ENCODE data around the gene FAM187B.

DNA sequence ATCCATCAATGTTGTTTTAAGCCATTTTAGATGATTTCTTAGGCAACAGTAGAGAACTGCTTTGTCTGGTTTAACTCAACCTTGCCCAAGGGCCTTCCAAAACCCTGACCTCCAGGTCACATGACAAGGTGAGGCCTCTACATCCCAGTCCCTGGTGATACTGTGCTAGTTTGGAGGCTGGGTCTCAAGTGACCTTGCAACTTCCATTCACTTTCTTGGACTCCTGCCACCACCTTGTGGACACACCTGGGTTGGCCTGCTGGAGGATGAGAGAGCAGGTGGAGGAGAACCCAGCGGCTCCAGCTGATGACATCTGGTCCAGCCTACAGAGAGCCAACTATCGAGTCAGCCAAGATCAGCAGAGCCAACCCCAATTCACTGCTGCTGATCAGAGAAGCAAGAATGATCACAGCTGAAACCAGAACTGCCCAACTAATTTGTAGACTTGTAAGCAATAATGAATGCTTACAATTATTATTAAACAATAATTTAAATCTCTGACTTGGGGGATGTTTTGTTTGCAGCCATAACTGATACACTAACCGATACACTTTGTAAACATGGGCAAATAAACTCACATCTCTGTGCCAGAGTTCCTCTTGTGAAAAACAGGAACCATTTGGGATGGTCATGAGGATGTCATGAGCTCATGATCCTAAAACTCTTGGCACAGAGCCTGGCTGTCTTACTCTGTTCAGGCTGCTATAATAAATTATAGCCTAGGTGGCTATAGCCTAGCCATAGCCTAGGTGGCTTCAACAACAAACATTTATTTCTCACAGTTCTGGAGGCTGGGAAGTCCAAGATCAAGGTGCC is 11.5 kb downstream of the FAM187B start:
- TF ChIP-seq ARNT (IDR thresholded peaks at IDR 0.05) (no peak), LEF1 (IDR thresholded peaks at IDR 0.05; ENCODE audit: borderline replicate concordance) (no peak), FOXK2 (IDR thresholded peaks at IDR 0.05) (no peak), SP1 (IDR thresholded peaks at IDR 0.05) (no peak), NFRKB (IDR thresholded peaks at IDR 0.05) (no peak), FOXM1 (IDR thresholded peaks at IDR 0.05; ENCODE audit: borderline replicate concordance) (no peak), ZNF384 (IDR thresholded peaks at IDR 0.05) (no peak), ELF4 (IDR thresholded peaks at IDR 0.05) (no peak), HDGF (IDR thresholded peaks at IDR 0.05; ENCODE audit: borderline replicate concordance) (no peak), BHLHE40 (IDR thresholded peaks at IDR 0.05; ENCODE audit: borderline replicate concordance) (no peak), SUZ12 (IDR thresholded peaks at IDR 0.05) (no peak), TARDBP (IDR thresholded peaks at IDR 0.05) (no peak), FOXA1 (IDR thresholded peaks at IDR 0.05) (no peak)
- TF ChIP-seq, protein P1, sequence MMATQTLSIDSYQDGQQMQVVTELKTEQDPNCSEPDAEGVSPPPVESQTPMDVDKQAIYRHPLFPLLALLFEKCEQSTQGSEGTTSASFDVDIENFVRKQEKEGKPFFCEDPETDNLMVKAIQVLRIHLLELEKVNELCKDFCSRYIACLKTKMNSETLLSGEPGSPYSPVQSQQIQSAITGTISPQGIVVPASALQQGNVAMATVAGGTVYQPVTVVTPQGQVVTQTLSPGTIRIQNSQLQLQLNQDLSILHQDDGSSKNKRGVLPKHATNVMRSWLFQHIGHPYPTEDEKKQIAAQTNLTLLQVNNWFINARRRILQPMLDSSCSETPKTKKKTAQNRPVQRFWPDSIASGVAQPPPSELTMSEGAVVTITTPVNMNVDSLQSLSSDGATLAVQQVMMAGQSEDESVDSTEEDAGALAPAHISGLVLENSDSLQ (IDR thresholded peaks at IDR 0.05) = no peak

Measured in HEK293T (cell line).